Stomach smooth muscle (tissue), 2 donors: Measurements from ENCODE around the gene IL20.

ENCODE experiments used
- H3K27ac ChIP-seq: one replicate; pipeline ENCODE4 v1.7.0; 2013; ENCODE audit warnings: mild to moderate bottlenecking, low read length, inconsistent platforms
- H3K27me3 ChIP-seq, 2 donors: one replicate each; pipeline ENCODE4 v1.7.0; 2013; ENCODE audit warnings: low read length in 2 of 2; ENCODE audit not compliant: insufficient read depth in 2 of 2, control insufficient read depth in 1 of 2
- H3K36me3 ChIP-seq, 2 donors: one replicate each; pipeline ENCODE4 v1.7.0; 2013; ENCODE audit warnings: low read length in 2 of 2; ENCODE audit not compliant: control insufficient read depth in 2 of 2, insufficient read depth in 2 of 2
- H3K4me1 ChIP-seq: one replicate; pipeline ENCODE4 v1.7.0; 2013; ENCODE audit warnings: low read length; ENCODE audit not compliant: control insufficient read depth, insufficient read depth
- H3K4me3 ChIP-seq, 2 donors: one replicate each; pipeline ENCODE4 v1.7.0; 2013; ENCODE audit warnings: low read length in 2 of 2
- H3K9ac ChIP-seq, 2 donors: one replicate each; pipeline ENCODE4 v1.7.0; 2013; ENCODE audit warnings: low read length in 2 of 2, mild to moderate bottlenecking in 1 of 2
- H3K9me3 ChIP-seq, 2 donors: one replicate each; pipeline ENCODE4 v1.7.0; 2013; ENCODE audit warnings: low read length in 2 of 2; ENCODE audit not compliant: control insufficient read depth in 2 of 2
- donor health status: healthy.
- donor health status: Pancreatic carcinoma.

Gene IL20

DNA sequence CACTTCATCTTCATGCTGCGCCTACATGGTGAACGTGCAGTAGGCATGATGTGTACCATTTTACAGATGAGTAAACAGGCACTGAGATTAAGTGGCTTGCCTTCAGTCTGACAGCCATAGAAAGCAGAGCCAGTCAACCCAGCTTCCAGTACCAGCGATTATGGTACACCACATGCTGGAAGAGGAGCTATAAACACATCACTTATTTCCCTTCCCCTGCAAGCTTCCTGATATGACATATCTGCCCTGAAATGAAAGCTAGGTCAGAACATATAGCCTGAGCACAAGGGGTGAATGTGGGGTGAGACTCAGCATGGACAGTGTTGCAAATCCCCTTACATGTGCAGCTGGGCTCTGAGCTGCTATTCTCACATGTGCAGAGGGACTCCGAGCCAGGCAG, 33.8 kb upstream of the IL20 start:
- no peaks in the 10 kb centered on the region for H3K9me3 ChIP-seq
- peaks cover 0 to 6% of the 10 kb centered on the region in 2 donors for H3K27me3 ChIP-seq
- H3K9ac ChIP-seq, result no peak overlapping the region
- no peaks in the 10 kb centered on the region for H3K36me3 ChIP-seq
- H3K4me3 ChIP-seq, result no peak overlapping the region
- no peak overlapping the region for H3K27ac ChIP-seq
- H3K4me1 ChIP-seq, result no peaks in the 10 kb centered on the region

DNA sequence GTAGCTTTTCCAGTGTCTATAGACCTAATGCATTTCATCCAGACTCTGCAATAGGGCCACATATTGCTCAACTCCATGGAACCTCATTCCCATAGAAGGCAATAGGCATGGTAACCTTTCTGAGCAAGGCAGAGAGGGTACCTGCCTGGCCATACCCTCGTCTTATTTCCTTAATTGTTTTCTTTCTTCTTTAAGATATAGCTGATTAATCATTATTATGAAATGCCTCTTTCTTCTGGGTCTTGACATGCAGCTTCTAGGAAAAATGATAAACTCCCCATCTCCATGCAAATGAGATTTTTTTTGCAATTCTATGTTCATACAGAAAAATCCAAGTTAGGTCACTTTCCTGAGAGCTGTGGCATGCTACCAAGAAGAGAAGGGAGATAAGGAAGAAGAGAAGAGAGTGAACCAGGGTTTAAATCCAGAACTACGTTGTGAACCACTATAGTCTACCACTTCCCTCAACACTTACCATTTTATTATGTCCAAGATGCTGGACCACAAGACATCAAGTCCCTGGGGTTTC, 33.0 kb upstream of the IL20 start:
- H3K9me3 ChIP-seq, result no peaks in the 10 kb centered on the region
- H3K9ac ChIP-seq, result no peak overlapping the region
- no peak overlapping the region for H3K27ac ChIP-seq
- H3K36me3 ChIP-seq, result no peaks in the 10 kb centered on the region
- peaks cover 0 to 8% of the 10 kb centered on the region in 2 donors for H3K27me3 ChIP-seq
- no peak overlapping the region for H3K4me3 ChIP-seq
- H3K4me1 ChIP-seq, result no peaks in the 10 kb centered on the region

DNA sequence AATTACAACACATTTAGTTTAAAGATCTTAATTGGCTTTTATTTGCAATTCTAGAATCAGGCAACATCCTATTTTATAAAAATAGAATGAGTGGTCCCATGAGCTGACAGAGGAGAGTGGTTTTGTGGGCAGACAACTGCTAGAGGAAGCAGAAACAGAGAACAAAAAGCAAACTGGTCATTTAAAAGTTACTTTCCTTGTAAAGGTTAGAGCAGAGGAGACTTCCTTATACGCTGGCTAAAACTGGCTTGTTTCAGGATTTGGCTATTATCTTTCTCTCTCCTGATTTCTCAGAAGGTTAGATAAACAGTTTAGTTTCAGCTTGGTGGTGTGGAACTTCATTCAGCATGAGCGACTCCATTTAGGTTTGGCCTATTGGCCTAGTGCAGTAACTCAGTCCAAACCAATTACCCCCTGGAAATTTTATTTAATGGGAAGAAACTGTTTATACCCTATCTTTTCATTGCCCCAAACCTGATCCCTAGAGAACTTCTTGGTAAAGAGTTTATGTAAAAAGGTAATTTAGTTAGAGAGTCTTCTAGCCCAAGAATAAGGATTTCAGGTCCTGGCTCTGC, 32.2 kb upstream of the IL20 start:
- H3K9me3 ChIP-seq, result no peaks in the 10 kb centered on the region
- peaks cover 0 to 8% of the 10 kb centered on the region in 2 donors for H3K27me3 ChIP-seq
- no peaks in the 10 kb centered on the region for H3K4me1 ChIP-seq
- H3K4me3 ChIP-seq, result no peak overlapping the region
- H3K36me3 ChIP-seq, result no peaks in the 10 kb centered on the region
- no peak overlapping the region for H3K9ac ChIP-seq
- no peak overlapping the region for H3K27ac ChIP-seq

DNA sequence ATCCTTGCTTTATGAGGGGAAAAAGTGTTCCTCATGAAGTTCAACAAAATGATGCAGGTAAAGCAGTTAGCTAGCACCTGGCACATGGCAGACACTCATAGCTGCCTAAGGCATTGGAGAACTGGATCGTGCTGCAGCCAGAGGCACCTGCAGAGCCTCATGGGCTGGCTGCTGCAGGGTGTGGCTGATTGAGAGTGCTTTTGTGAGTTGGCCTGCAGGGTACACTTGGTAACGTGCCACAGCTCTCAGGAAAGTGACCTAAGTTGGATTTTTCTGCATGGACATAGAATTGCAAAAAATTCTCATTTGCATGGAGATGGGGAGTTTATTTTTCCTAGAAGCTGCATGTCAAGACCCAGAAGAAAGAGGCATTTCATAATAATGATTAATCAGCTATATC, 31.6 kb upstream of the IL20 start:
- Histone ChIP-seq H3K27me3 (peaks cover 0 to 8% of the 10 kb centered on the region in 2 donors), H3K27ac (no peak overlapping the region), H3K9me3 (no peaks in the 10 kb centered on the region), H3K4me3 (no peak overlapping the region), H3K4me1 (no peaks in the 10 kb centered on the region), H3K9ac (no peak overlapping the region), H3K36me3 (no peaks in the 10 kb centered on the region)

DNA sequence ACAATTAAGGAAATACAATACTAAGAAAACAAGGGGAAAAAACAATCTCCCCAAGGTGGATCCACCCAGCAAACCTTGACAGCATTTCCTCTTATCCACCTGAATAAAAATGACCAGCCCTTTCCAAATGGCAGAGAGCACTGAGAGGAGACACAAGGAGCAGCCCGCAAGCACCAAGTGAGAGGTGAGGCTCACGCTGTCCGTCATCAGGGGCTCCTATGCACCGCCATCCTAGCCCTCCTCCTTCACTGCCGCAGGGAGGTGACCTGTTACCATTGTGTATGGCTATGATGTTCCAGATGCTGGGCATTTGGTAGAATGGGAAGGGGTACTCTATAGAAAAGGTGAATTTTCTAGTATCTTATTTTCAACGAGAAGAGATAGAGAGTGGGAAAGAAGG, 31.2 kb upstream of the IL20 start:
- Histone ChIP-seq H3K27ac (no peak overlapping the region), H3K27me3 (peaks cover 0 to 7% of the 10 kb centered on the region in 2 donors), H3K4me3 (no peak overlapping the region), H3K4me1 (no peaks in the 10 kb centered on the region), H3K36me3 (no peaks in the 10 kb centered on the region), H3K9me3 (no peaks in the 10 kb centered on the region), H3K9ac (no peak overlapping the region)

DNA sequence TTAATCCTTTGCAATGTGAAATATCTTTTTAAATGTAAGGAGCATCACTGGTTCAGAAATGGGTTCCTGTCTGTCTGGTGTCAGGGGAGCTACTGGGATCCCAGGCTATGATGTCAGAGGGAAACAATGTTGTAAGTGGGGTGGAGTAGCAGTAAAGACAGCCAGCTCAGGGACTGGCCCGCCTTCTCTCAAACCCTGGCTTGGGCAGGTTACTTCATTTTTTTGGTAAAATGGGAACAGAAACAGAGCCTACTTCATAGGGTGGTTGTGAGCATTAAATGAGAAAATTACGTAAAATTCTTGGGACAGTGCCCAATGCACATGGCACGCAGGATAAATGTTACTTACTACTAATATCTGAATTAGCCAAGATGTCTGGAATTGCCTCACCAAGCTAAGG, 30.7 kb upstream of the IL20 start:
- Histone ChIP-seq H3K4me3 (no peak overlapping the region), H3K4me1 (no peaks in the 10 kb centered on the region), H3K9ac (no peak overlapping the region), H3K9me3 (no peaks in the 10 kb centered on the region), H3K36me3 (no peaks in the 10 kb centered on the region), H3K27ac (no peak overlapping the region), H3K27me3 (peaks cover 0 to 7% of the 10 kb centered on the region in 2 donors)

DNA sequence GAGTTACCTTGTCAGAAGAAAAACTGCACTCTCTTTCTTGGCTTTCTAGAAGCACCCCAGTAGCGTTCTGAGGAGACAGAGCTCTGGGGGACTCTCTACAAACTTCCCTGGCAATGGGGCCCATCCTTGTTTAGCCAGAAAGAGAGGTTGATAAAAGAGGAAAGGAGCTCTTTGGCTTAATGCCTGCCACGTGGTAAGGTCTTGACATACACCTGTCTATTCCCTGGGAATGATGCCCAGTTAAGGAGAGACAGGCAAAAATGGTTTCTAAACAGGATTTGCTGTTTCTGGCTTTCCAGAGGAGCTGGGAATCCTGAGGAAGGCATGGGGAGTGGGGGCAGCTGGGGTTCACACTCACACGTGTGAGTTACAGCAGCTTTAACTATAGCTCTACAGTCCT, 30.2 kb upstream of the IL20 start:
- no peaks in the 10 kb centered on the region for H3K4me1 ChIP-seq
- no peak overlapping the region for H3K4me3 ChIP-seq
- peaks cover 0 to 7% of the 10 kb centered on the region in 2 donors for H3K27me3 ChIP-seq
- H3K9ac ChIP-seq, result no peak overlapping the region
- H3K27ac ChIP-seq, result no peak overlapping the region
- H3K9me3 ChIP-seq, result no peaks in the 10 kb centered on the region
- H3K36me3 ChIP-seq, result no peaks in the 10 kb centered on the region

DNA sequence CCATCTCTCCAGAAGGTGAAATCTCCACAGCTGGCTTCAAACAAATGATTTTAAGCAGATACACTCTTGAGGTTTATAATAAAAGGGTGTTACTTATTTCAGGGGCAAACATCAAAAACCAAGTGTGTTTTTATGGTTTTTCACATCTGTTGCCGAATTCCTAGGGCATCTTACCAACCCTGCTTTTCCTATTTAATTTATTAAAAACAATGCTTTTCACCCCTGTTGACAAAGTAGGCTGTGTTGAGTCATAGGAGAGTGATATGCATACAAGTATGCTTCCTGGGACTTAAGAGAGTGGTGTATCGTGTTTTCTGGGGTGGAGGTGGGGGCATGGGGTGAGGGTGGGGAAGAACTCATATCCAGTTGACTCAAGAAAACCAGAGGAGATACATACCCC, 29.3 kb upstream of the IL20 start:
- H3K36me3 ChIP-seq, result no peaks in the 10 kb centered on the region
- no peak overlapping the region for H3K27ac ChIP-seq
- H3K4me1 ChIP-seq, result no peaks in the 10 kb centered on the region
- no peak overlapping the region for H3K9ac ChIP-seq
- H3K9me3 ChIP-seq, result no peaks in the 10 kb centered on the region
- H3K27me3 ChIP-seq, result peaks cover 0 to 7% of the 10 kb centered on the region in 2 donors
- no peak overlapping the region for H3K4me3 ChIP-seq

DNA sequence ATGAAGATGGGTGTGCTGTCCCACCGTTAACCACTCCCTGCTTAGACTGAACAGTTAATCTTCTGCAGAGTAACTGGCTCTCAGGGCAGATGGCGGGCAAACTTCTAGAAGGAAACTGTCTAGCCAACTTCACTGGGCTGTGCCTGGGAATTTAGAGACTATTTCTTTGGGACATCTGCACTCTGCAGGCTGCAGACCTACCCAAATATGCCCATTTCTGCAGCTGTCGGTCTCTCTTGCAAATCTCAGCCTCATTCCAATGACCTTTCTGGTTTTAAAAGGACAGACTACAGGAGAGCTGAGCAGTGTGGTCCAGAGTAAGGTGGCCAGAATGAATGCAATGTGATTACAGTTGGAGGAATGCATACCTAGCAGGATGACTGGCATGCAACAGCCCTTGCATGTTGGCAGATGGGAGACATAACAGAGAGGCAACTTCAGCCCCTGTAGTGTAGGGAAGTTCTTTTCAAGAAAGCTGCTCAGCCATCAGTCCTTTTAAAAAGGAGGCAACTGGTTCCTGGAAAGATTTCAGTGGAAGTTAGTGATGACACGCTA, 26.3 kb upstream of the IL20 start:
- Histone ChIP-seq H3K36me3 (no peaks in the 10 kb centered on the region), H3K4me3 (no peak overlapping the region), H3K9ac (no peak overlapping the region), H3K4me1 (no peaks in the 10 kb centered on the region), H3K27me3 (peaks cover 0 to 7% of the 10 kb centered on the region in 2 donors), H3K9me3 (no peaks in the 10 kb centered on the region), H3K27ac (no peak overlapping the region)

DNA sequence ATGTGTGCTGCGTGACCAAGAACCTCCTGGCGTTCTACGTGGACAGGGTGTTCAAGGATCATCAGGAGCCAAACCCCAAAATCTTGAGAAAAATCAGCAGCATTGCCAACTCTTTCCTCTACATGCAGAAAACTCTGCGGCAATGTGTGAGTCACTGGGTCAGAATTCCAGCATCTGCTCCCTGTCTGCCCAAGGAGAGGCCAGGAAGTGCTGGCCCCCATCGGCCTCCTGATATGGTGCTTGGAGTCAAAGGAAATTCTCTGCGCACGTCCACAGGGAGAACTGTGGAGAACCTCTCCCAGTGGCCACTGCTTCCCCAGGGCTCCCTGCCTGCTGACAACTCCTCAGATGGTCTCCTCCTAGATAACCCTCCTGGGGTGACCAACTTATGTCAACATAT, 25.6 kb upstream of the IL20 start:
- H3K4me3 ChIP-seq, result no peak overlapping the region
- H3K27ac ChIP-seq, result no peak overlapping the region
- no peak overlapping the region for H3K9ac ChIP-seq
- peaks cover 0 to 8% of the 10 kb centered on the region in 2 donors for H3K27me3 ChIP-seq
- H3K36me3 ChIP-seq, result no peaks in the 10 kb centered on the region
- no peaks in the 10 kb centered on the region for H3K9me3 ChIP-seq
- H3K4me1 ChIP-seq, result no peaks in the 10 kb centered on the region

DNA sequence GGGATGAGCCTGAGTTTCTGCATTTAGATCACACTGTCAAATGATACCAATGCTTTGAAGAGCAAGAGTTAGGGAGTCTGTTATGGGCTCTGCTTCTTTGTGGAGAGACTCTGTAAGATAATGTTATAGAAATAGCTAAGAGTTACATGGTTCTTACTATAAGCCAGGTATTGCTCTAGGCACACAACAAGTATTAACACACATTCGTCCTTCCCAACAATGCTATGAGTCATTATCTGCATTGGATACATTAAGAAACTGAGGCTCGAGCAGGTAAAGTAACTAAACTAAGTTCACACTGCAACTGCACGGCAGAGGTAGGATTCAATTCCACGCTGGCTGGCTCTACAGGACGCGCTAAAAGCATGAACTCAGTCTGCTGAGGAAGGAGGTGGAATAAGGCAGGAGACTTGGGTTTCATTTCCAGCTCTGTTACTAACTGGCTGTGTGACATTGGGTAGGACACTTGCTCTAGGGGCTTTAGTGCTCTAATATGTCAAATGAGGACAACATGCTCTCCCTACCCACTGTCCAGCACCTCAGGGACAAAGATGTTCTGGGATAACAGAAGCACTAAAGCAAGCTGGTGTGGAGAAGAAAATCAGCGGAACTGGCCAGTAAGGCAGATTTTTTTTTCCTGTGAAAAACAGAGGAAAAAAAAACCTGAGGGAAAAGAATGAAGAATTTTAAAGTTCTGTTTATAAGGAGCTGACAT, 23.7 kb upstream of the IL20 start:
- Histone ChIP-seq H3K4me3 (no peak overlapping the region), H3K9ac (no peak overlapping the region), H3K9me3 (no peaks in the 10 kb centered on the region), H3K27ac (no peak overlapping the region), H3K4me1 (no peaks in the 10 kb centered on the region), H3K27me3 (peaks cover 0 to 3% of the 10 kb centered on the region in 2 donors), H3K36me3 (no peaks in the 10 kb centered on the region)
